Astrocyte (in vitro differentiated cells and primary cell): Measurements from ENCODE around the gene GUCY2F.

ENCODE experiments used
- EZH2 ChIP-seq: IDR thresholded peaks from 2 replicates; pipeline ENCODE4 v1.6.1; 2012; ENCODE audit warnings: mild to moderate bottlenecking, low read length, inconsistent platforms; ENCODE audit not compliant: insufficient read depth
- TF ChIP-seq, protein P1 (sequence below): IDR thresholded peaks from 2 replicates; pipeline ENCODE4 v1.5.1; 2011; ENCODE audit warnings: low read depth, mild to moderate bottlenecking, inconsistent platforms, low read length, moderate library complexity; ENCODE audit not compliant: insufficient read depth

DNA sequence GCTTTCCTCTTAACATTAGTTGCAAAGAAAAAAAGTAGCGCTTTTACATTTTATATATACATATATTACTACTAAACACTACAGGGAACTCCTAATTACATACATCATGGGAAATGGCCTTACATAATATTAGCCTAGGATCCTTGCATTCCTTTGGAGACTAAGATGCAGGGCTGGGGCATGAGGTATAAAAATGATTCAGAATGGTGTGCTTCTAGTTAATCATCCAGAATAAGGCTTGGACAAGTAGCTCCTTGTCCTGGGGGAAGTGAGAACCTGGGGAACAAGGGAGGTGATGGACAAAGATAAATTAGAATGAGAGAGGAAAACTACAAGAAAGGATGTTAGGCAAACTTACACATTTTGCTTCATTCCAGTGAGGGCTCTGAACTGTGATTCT, 3.0 kb upstream of the GUCY2F start:
- TF ChIP-seq, protein P1, sequence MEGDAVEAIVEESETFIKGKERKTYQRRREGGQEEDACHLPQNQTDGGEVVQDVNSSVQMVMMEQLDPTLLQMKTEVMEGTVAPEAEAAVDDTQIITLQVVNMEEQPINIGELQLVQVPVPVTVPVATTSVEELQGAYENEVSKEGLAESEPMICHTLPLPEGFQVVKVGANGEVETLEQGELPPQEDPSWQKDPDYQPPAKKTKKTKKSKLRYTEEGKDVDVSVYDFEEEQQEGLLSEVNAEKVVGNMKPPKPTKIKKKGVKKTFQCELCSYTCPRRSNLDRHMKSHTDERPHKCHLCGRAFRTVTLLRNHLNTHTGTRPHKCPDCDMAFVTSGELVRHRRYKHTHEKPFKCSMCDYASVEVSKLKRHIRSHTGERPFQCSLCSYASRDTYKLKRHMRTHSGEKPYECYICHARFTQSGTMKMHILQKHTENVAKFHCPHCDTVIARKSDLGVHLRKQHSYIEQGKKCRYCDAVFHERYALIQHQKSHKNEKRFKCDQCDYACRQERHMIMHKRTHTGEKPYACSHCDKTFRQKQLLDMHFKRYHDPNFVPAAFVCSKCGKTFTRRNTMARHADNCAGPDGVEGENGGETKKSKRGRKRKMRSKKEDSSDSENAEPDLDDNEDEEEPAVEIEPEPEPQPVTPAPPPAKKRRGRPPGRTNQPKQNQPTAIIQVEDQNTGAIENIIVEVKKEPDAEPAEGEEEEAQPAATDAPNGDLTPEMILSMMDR = no peak
- no peak for TF ChIP-seq EZH2
